Duodenal mucosa (tissue), 2 donors: ENCODE data around the gene OR7A5.

Source experiments
- H3K27ac ChIP-seq: one replicate; pipeline ENCODE4 v1.7.0; 2013; ENCODE audit warnings: low read depth, low read length
- H3K27me3 ChIP-seq, 2 donors: one replicate each; pipeline ENCODE4 v1.7.0; 2013; ENCODE audit warnings: low read length in 2 of 2, control low read depth in 1 of 2; ENCODE audit not compliant: insufficient read depth in 2 of 2, control insufficient read depth in 1 of 2
- H3K36me3 ChIP-seq, 2 donors: one replicate each; pipeline ENCODE4 v1.7.0; 2013; ENCODE audit warnings: low read length in 2 of 2, control low read depth in 1 of 2; ENCODE audit not compliant: insufficient read depth in 2 of 2, control insufficient read depth in 1 of 2
- H3K4me1 ChIP-seq, 2 donors: one replicate each; pipeline ENCODE4 v1.7.0; 2013; ENCODE audit warnings: low read length in 2 of 2, control low read depth in 1 of 2; ENCODE audit not compliant: insufficient read depth in 2 of 2, control insufficient read depth in 1 of 2
- H3K4me3 ChIP-seq, 2 donors: one replicate each; pipeline ENCODE4 v1.7.0; 2013; ENCODE audit warnings: low read length in 2 of 2, low read depth in 1 of 2
- H3K9ac ChIP-seq, 2 donors: one replicate each; pipeline ENCODE4 v1.7.0; 2013; ENCODE audit warnings: low read length in 2 of 2, low read depth in 1 of 2
- H3K9me3 ChIP-seq, 2 donors: one replicate each; pipeline ENCODE4 v1.7.0; 2013; ENCODE audit warnings: low read length in 2 of 2, control low read depth in 1 of 2; ENCODE audit not compliant: control insufficient read depth in 1 of 2

OR7A5 gene

DNA sequence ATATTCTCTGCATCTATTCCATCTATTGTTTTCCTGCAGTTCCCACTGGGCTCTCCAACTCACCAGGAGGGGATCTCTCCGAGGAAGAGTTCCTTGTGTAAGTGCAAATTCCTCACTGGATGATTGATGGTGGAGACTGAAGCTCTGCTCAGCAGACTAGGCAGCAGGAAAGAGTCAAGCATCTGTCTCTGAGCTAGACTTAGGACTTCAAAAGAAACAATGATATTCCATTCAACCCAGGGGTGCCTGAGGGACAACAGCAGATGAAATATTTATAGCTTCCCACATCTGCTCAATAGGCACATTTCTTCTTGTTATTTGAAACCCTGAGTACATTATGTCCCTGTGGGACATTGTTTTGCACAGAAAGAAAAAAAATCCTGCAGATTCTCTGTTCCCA, at the start of gene OR7A5, which contains the start of gene OR7C1:
OR7A5 (minus strand) TSS at position 175 of the 400 bp plus-strand sequence. CDS start 6,944 bp downstream, outside the sequence.
OR7C1 (minus strand) TSS at position 175 of the 400 bp plus-strand sequence. CDS start 35,049 bp downstream, outside the sequence.
- Histone ChIP-seq H3K4me3 (no peak within 1 kb of the TSS), H3K27ac (no peak within 1 kb of the TSS), H3K9me3 (no peaks in the 10 kb centered on the region), H3K27me3 (no peaks in the 10 kb centered on the region), H3K36me3 (no peaks in the 10 kb centered on the region), H3K9ac (no peak within 1 kb of the TSS), H3K4me1 (no peaks in the 10 kb centered on the region)

DNA sequence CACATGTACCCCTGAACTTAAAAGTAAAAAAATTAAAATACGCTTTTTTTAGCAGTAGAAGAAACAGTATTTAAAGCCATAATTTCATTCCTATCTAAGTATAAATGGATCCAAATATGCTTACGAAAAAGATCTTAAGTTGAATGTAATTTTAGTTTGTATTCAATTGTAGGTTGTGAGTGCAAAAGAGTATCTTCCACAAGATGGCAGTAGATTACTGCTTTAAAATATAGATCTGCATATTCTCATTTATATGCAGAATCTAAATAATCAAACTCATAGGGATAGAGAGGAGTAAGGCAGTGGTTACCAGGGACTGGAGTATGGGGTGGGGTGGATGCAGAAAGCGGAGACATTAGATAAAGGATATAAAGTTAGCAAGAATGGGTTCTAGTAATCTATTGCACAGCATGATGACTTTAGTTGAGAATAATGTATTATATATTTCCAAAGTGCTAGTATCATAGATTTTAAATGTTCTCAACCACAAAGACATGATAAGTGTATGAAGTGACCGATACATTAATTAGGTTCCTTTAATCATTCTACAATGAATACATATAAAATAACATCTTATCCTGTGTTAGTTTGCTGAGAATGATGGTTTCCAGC, 36.7 kb upstream of the OR7A5 start:
- Histone ChIP-seq H3K4me1 (no peaks in the 10 kb centered on the region), H3K4me3 (no peak overlapping the region)

DNA sequence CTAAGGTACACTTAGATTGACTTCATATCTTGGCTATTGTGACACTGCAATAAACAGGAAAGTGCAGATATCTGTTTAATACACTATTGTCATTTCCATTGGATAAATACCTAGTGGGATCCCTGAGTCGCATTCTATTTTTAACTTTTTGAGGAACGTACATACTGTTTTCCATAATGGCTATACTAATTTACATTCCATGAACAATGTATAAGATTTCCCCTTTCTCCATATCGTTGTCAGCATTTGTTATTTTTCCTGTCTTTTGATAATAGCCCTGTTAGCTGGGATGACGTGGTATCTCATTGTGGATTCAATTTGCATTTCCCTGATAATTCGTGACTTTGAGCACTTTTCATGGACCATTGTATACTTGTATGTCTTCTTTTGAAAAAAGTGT, 33.5 kb upstream of the OR7A5 start:
- H3K27me3 ChIP-seq = peaks cover 0 to 4% of the 10 kb centered on the region in 2 donors
- no peak overlapping the region for H3K9ac ChIP-seq
- H3K9me3 ChIP-seq = no peaks in the 10 kb centered on the region
- H3K4me1 ChIP-seq = no peaks in the 10 kb centered on the region
- H3K4me3 ChIP-seq = no peak overlapping the region
- no peaks in the 10 kb centered on the region for H3K36me3 ChIP-seq
- H3K27ac ChIP-seq = no peak overlapping the region

More for the DNA sequence above, 36.7 kb upstream of the OR7A5 start:
- Histone ChIP-seq H3K27ac (no peak overlapping the region), H3K36me3 (no peaks in the 10 kb centered on the region), H3K27me3 (peaks cover 0 to 4% of the 10 kb centered on the region in 2 donors), H3K9me3 (no peaks in the 10 kb centered on the region), H3K9ac (no peak overlapping the region)

DNA sequence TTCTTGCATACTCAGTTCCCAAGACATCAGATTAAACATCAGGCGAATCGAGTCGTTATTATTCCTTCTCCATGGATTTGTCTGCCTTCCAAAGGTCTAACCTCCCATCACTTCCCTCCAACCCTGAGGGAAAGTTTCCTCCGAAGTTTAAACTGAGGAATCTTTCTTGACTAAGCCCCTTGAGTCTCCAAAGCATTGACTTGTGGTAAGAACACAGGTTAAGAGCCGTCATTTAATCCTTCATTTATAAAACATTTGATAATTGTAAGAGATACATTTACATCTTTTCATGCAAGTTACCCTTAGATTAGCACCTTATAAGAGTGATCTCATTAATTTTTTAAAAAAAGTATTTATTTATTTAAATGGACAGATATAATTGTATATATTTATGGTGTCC, 13.8 kb upstream of the OR7A5 start, which contains the start of gene OR7A10:
OR7A10 (minus strand) TSS at position 101 of the 400 bp plus-strand sequence. CDS start 7,045 bp downstream, outside the sequence.
- Histone ChIP-seq H3K4me1 (no peaks in the 10 kb centered on the region), H3K4me3 (no peak within 1 kb of the TSS), H3K9ac (no peak within 1 kb of the TSS), H3K36me3 (no peaks in the 10 kb centered on the region), H3K27me3 (peaks cover 0 to 4% of the 10 kb centered on the region in 2 donors), H3K27ac (no peak within 1 kb of the TSS), H3K9me3 (no peaks in the 10 kb centered on the region)

DNA sequence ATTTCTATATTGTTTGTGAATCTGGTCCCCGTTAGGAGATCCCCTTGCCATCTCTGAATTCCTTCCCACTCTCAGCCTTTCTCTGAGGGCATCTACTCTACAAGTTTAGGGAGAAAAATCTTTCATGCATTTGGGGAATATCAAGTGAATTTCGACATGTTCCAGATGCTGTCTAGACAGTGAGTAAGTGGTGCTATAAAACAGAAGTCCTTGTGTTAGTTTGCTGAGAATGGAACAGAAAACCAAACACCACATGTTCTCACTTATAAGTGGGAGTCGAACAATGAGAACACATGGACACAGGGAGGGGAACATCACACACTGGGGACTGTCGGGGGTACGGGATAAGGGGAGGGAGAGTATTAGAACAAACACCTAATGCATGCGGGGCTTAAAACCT, 8.6 kb upstream of the OR7A5 start:
- H3K36me3 ChIP-seq = no peaks in the 10 kb centered on the region
- no peak overlapping the region for H3K27ac ChIP-seq

DNA sequence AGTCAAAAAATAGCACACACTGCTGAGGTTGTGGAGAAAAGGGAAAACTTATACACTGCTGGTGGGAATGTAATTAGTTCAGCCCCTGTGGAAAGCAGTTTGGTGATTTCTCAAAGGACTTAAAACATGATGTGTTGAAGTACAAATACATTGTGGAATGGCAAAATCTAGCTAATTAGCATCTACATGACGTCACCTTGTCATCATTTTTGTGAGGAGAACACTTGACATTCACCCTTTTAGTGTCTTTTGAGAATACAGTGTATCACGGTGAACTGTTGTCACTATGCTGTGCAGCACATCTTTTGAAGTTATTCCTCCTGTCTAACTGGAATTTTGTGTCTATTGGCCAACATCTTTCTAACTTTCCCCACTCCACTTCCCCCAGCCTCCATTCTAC, 8.2 kb upstream of the OR7A5 start:
- no peak overlapping the region for H3K27ac ChIP-seq
- H3K27me3 ChIP-seq = peaks cover 0 to 4% of the 10 kb centered on the region in 2 donors
- no peak overlapping the region for H3K9ac ChIP-seq
- no peaks in the 10 kb centered on the region for H3K4me1 ChIP-seq
- no peaks in the 10 kb centered on the region for H3K9me3 ChIP-seq
- H3K36me3 ChIP-seq = no peaks in the 10 kb centered on the region
- H3K4me3 ChIP-seq = no peak overlapping the region

More for the DNA sequence above, 8.6 kb upstream of the OR7A5 start:
- Histone ChIP-seq H3K9me3 (no peaks in the 10 kb centered on the region), H3K27me3 (peaks cover 0 to 4% of the 10 kb centered on the region in 2 donors), H3K4me1 (no peaks in the 10 kb centered on the region), H3K4me3 (no peak overlapping the region), H3K9ac (no peak overlapping the region)

DNA sequence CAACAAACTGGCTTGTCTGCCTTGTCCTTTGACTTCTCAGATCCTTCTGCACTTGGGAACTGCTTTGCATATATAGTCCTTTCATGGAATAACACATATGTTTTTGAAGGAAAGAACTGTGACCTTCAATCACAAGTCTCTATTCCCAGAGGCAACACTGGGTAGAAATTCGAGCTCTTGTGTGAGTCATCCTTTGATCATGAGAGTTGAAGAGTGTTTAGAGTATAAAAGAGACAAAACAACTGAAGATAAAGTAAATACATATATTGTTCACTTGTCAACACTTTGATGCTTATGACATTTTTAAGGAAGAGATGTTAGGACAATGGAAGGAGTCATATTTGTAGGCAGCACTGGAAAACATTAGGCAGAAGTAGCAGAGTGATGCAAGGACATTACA, 5.2 kb upstream of the OR7A5 start:
- Histone ChIP-seq H3K27me3 (peaks cover 0 to 4% of the 10 kb centered on the region in 2 donors), H3K4me3 (no peak overlapping the region), H3K9ac (no peak overlapping the region), H3K27ac (no peak overlapping the region), H3K9me3 (no peaks in the 10 kb centered on the region), H3K4me1 (no peaks in the 10 kb centered on the region), H3K36me3 (no peaks in the 10 kb centered on the region)

DNA sequence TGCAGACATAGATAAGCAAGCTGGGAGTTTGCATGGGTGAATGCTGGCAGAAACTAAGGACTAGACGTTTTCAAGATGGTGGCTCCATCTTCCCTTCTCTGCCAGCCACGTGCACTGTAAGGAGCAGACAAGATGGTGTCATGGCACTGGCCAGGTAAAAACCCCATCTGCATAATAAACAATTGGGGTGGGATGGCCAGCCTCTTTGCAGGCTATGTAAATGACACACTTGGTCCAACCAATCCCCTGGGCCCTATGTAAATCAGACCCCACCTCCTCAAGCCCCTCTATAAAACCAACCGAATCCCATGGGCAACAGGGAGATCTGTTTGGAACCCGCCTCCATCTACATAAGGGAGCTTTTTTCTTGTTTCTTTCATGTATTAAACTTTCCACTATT, 2.4 kb upstream of the OR7A5 start:
- H3K36me3 ChIP-seq = no peaks in the 10 kb centered on the region
- H3K27ac ChIP-seq = no peak overlapping the region
- H3K9ac ChIP-seq = no peak overlapping the region
- no peaks in the 10 kb centered on the region for H3K4me1 ChIP-seq
- no peak overlapping the region for H3K4me3 ChIP-seq
- H3K9me3 ChIP-seq = no peaks in the 10 kb centered on the region
- H3K27me3 ChIP-seq = no peaks in the 10 kb centered on the region

DNA sequence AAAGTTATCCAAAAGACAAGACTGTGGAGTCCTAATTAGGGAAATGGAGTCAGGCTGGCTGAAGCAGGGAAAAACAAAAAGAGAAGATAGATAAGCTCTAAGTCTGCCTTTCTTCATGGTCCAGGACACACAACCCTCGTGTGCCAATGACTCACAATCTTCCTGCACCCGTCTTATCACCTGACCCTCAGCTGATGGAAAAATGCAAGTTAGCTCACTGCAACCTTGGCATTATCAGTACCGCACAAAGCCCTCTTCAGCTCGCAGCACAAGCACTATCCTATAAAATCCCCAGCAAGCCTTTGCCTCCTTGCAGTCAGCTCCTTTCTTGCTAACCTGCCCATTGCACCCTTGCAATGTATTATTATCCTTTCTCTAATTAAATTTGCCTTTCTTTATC, 4.3 kb downstream of the OR7A5 start:
- no peak overlapping the region for H3K27ac ChIP-seq
- no peaks in the 10 kb centered on the region for H3K9me3 ChIP-seq
- no peaks in the 10 kb centered on the region for H3K4me1 ChIP-seq
- no peak overlapping the region for H3K4me3 ChIP-seq
- no peaks in the 10 kb centered on the region for H3K27me3 ChIP-seq
- no peaks in the 10 kb centered on the region for H3K36me3 ChIP-seq
- no peak overlapping the region for H3K9ac ChIP-seq

DNA sequence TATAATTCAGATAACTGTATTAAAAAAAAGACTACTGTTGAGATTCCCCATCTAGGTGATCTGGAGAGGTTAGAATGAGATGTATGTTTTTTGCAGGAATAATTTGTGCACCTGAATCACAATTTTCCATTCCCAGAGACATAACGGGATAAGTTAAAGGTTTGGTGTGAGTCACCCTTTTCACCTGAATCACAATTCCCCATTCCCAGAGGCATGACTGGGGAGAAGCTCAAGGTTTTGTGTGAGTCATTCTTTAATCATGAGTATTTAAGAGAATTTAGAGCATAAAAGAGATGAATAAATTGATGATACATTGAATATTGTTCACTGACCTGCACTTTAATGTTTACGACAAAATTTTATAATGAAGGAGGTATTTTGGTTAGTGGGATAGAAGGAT, 9.0 kb downstream of the OR7A5 start:
- Histone ChIP-seq H3K9me3 (peaks cover 0 to 2% of the 10 kb centered on the region in 2 donors), H3K4me3 (no peak overlapping the region), H3K27me3 (peaks cover 0 to 4% of the 10 kb centered on the region in 2 donors), H3K36me3 (no peaks in the 10 kb centered on the region), H3K9ac (no peak overlapping the region), H3K27ac (no peak overlapping the region), H3K4me1 (no peaks in the 10 kb centered on the region)
